Activated CD8-positive, alpha-beta memory T cell treated with anti-CD3 and anti-CD28 coated beads for 1 hour (primary cell): ENCODE data around the gene RBM18.

Experiments used
- DNase-seq, 2 donors: peaks; one replicate each; pipeline ENCODE4 v3.0.0-alpha.2; 2020; ENCODE audit warnings: low read depth in 1 of 2; ENCODE audit errors: extremely low read depth in 1 of 2

The RBM18 gene

DNA sequence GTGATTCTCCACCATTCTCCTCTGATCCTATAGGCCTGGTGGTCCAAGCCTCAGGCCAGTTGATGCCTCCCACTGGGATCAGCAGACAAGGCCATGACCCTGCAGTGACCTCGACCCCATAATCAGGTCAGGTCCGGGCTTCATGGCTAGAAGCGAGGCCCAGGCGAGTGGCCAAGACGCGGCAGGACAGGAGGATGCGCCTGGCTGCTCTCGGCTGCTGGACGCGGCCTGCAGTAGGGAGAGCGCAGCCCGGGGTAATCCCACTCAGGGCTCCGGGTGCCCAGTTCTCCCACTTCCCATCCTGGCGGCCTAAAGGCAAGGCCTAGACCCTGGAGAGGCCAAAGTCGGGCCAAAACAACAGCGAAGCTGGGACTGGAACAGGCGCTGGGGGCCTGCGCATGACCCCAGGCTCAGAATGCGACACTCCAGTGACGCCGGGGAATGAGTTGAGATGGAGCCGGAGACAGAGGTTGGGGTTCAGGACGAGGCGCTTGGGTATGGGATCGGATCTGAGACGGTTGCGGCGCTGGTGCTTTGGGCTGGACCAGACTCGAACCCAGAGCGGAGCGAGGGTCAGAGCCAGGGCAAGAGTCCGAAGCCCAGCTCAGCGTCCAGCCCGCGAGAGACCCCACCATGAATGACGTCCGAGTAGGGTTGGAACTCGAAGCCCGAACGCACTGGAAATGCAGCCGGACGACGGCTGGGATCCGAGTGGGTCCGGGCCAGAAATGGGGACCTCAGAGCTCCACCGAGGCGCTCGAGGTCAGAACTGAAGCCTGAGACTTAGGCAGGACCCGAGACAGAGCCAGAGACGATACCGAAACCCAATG lies 39.1 kb downstream of the RBM18 start:
- no peak for DNase-seq

DNA sequence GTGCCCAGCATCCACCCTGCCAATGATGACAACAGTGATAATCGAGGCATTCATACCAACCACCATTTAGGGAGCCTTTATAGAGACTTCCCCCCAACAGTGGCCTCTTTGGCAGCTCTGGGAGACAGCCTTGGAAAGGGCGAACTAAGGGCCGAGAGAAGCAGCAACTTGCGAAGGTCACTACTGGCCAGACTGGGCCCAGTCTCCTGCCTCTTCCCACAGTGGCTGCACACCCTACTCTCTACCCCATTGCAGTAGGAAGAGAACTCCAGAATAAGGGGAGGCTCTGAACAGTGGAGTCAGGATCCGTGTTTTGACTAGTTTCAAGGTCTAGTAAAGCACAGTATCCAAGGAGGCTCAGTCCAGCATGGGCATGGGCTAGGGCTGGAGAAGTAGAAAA lies 41.2 kb downstream of the RBM18 start:
- no peak for DNase-seq

DNA sequence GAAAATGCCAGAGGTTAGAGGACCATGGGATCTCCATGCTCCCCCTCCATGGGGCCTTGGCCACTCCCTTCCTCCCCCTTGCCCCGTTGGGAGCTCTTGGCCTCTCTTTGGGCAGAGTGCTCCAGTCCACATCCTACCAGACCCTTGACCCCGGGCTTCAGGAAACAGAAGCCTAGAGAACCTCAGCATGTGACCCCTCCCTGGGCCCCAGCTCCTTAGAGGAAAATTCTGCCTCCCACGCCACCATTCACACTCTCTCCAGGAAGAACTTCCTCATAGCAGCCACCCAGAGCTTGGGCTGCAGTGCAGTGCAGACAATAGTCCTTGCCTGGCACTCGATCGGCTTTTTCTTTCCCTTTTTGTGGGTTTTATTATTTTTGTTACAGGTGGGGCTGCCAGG lies 41.8 kb downstream of the RBM18 start:
- DNase-seq: no peak

DNA sequence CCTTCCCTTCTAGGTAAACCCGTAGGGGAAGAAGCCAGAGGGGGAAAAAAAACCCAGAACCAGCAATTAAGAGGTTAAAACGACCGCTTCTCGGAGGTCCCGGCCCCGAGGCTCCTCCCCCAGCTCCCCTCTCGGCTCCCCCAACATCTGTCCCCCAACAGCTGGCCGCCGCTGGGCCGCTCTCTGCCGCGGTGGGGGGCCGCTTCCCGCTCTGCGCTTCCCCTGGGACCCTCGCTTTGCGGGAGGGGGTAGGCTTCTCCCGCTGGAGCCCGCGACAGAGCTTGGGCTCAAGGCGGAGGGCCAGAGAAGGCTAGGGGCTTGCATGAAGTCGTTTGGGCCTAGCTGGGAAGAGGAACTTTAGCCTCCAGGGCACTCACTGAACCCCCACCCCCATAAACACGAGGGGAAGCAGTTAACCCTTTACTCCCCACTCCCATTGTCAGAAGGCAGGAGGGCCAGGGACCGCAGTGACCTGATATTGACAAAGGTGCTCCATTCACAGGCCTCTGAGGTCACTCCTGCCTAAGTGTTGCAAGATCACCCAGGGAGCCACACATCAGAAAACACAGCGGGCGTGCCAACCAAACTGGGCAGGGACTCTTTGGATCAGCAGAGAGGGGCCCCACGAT lies 43.3 kb downstream of the RBM18 start:
- DNase-seq: no peak

DNA sequence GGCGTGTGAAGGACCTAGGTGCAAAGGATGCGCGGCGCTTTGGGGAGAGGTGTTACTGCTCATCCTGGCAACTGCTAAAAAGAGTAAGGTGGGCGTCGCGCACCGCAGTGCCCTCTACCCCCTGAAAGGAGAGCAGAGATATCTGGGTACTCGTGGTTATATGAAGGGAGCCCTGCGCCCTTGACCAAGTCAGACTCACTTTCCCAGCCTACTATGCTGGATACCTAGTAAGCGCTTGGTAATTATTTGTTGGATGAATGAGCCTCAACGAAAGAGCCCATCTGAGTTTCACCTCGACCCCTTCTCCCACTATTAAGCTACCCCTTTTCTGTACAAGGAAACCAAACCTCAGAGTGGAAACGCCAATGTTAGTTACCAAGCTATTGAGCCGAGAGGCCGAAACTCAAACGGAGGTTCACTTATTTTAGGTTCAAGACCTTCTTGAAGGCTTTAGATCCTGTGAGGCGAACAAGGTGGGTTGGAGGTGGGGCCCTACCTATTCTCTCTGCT lies 43.9 kb downstream of the RBM18 start:
- no peak for DNase-seq

DNA sequence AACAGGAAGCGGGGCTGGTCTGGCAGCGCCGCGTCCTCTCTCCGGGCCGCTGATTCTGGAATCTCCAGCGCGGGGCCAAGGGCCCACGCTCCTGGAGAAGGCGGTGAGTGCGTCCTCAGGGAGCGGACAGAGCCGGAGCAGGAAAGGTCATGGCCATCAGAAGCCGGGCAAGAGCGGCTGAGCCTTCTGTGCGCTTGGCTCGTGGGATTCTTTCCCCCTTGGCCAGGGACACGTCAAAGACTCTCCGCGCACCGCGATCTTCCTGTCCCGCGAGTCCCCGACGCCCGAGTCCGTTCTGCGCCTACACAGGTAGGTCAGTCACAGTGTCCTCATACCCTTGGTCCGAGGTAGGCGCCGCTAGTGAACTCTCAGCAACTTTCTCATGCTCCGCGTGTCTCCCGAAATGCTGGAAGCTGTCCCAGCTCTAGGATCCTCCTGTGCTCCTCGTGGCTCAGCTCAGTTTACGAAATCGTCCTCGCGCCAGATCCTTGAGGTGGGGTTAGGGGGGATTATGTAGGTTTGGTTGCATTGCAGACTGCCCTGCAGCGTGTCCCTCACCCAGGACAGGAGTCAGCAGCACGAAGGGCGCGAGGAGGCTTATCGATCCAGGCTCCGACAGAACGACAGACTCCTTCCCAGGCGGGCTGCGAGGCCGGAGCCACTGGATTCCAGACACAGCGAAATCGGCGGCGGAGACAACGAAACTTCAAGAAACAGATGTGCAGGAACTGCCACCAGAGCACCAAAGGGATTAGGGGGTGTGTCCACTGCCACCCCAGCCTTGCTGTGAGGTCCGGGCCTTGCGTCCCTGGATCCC lies 44.6 kb downstream of the RBM18 start:
- DNase-seq: no peak

DNA sequence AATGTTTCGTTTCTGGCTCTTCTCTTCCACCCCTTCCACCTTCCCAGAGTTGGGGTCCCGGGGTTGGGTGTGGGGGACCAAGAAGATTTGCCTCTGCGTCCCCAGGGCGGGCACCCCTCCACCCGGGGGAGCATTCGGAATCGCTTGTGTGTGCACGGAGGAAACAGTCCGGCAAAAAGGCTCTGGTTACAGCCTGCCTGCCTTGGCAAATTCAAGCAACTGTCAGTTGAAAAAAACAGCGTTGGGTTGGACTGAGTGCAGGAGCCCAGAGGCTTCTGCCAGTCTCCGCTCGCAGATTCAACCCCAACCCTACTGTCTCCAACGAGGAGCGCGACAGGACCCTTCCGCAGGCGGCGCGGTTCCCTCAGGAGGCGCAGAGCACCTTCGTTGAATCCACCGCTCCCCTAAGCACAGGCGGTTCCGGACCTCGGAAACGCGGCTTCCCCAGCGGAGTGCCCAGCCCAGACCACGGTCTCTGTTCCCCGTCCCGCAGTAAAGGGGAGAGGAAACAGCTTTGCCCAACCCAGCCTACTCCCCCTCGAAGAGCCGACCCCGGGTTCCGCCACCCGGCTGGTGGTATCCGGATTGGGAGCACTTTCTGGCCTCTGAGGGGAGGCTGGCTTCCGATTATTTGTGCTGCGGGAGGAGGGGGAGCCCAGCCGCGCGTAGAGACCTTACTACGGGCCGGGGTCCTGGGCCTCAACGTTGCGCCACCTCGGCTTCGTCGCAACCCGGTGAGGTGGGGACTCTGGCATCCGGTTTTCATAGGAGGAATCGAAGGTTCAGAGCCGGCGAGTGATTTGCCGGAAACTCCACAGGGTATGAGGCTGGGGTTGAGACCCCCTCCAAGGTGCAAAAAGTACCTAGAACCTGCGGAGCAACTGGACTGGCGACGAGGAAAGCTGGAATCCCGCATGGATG lies 45.4 kb downstream of the RBM18 start:
- DNase-seq: no peak

DNA sequence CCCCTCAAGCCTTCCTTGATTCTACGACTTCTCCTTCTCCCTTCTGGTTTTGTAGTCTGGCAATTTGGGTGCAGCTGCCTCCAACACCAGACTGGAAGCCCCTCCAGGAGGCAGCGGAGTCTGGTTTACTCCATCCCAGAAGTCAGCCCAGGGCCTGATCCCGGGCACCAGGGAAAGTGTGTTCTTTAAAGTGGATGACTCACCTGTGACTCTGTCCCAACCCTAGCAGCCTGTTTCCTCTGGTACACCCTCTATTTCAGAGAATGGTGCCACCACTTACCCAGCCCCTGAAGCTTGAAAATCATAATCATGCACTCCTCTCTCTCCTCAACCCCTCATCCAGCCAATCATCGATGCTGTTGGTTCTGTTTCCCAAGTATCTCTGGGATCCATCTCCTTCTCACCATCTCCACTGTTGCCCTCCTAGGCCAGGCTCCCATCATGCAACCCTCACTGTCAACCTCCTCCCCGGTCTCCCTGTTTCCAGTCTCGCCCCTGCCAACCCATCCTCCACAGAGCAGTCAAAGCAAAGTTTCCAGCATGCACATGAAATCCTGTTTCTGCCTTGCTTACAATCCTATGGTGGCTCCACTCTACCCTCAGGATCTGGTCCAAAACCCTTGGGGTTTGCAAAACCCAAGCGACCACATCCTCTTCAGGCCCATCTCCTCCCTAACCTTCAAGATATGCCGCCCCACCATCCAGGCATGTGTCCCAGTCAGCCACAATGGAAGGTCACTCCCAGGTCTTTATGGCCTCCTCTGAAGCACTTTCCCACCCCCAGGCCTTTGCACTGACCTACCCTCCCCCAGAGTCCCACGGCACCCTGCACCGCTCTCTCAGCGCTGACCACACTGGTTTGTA lies 46.3 kb downstream of the RBM18 start:
- no peak for DNase-seq

DNA sequence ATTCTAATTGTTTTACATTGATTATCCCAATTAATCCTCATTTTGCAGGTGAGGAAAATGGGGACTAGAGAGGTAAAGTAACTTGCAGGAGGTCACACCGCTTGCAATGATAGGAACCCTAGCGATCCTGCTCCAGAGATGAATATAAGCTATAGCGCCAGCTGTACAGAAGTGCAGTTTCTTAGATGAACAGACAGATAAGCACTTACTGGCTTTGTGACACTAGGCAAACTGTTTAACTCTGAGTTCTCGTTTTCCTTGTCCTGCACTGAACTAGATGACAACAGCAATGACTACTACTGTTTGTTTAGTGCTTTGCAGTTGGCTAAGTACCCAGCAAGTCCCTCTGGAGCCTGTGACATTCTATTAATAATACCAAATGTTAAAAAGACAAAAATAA lies 47.0 kb downstream of the RBM18 start:
- no peak for DNase-seq

DNA sequence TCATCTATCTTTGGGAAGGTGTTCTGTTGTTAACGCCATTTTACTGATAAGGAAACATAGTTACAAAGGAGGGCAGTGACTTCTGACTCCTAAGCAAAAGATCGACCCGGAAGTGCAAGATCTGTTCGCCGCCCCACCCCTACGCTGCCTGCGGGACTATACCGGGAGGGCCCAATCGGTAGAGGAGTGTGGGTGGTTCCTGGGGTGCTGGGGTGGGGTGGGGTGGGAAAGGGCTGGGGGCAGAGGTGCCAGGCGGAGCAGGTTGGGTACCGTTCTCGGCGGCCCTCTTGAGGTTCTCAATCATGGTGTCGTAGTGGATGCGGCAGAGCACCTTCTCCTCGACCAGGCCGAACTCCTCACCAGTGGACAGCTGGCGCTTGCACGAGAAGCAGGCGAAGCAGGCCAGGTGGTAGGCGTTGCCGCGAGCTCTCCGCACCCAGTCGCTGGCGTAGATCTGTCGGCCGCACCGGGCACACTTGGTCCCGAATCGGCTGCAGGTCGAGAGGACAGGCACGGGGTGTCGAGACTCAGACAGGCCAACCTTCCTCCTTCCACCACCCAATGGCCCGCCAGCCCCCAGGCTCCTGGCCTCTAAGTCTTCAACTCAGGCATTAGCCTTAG lies 47.7 kb downstream of the RBM18 start:
- DNase-seq: no peak

DNA sequence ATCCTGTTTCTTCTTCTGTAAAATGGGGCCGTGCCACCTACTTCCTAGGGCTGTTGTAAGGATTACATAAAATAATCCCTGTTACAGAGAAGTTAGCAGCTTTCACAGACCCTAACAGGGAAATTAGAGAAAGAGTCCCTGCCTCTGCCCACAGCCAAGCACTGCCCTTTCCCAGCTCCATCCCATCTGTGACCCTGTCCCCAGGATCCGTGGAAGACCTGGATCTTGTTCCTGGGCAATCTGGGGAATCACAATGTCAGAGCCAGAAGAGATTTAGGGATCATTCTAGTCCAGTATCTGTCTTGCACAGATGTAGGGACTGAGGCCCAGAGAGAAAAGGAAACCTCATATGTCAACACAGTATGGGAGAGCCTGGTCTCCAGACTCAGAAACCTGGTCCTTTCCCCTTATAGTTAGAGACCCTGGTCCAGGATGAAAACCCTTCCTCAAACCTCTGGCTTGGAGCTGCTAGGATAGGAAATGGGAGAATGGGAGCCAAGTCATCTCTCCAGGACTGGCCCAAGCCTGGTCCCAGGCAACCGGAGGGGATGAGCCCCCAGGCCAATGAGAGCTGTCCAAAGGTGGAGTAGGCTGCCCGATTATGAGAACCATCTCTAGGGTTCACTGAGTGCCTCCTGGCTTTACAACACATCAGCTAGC lies 48.4 kb downstream of the RBM18 start:
- no peak for DNase-seq

DNA sequence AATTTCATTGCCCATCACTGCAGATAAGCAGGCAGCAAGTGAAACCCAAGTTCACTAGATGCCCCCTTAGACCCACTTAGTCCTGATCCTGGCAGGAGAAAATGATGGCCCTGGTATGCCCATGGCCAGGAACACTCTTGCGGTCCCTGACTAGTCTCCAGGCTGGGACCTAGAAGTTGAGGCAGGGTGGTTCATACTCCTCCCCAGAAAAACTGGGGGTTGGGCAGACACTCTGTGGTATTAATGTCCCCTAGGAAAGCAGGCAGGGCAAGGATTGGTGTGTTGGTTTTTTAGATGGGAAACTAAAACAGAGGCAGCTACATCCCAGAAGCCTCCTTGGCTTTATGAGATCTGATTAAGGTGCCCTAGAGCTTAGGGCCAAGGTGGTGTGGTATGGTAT lies 49.0 kb downstream of the RBM18 start:
- no peak for DNase-seq

DNA sequence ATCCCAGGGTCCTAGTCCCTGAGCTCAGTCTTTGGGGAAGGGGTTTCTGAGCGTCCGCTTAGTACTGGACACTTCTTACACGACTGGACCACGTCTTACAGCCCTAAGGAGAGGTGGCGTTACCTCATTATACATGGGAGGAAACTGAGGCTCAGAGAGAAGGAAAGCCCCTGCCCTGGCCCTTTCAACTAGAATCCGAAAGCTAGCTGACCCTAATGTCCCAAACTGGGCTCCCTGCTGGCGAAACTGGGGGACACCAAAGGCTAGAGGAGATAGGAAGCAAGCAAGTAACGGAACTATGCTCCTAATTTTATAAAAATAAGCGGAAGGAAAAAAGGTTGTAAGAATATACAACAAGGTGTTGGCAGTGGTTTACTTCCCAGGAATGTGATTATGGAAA lies 50.1 kb downstream of the RBM18 start:
- DNase-seq: no peak

DNA sequence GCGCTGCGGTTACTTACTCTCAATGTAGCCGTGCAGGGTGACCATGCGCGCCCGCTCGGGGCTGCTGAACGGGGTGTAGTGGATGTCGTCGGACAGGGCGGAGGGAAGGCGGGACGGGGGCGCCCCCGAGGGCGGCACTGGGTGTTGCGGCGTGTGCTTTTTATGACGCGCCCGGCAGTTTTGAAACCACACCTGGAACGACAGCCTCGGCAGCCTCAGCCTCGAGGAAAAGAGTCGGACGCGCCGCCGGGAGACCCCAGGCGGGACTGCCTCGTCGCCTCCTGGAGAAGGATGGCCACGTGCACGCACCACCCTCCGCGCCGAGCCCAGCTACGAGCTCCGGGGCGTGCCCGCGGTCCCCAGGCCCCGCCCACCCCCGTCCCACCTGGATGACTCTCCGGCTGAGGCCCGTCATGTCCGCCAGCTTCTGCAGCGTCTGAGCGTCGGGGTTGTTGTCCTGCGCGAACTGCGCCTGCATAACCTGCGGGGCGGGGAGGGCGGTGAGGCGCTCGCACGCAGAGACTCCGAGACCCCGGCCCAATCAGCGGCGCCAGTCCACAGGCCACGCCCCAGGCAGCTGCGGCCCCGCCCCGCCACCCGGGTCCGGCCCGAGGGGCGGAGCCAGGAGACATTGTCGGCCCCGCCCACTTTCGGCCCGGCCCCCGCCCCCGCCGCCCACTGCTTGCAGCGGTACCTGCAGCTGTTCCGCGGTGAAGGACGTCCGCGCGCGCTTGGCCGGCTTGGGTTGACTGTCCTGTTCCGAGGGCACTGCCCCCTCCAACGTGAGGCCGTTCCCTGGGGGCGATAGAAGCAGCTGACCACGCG lies 50.8 kb downstream of the RBM18 start:
- peak; percentile 4 to 24 for DNase-seq

DNA sequence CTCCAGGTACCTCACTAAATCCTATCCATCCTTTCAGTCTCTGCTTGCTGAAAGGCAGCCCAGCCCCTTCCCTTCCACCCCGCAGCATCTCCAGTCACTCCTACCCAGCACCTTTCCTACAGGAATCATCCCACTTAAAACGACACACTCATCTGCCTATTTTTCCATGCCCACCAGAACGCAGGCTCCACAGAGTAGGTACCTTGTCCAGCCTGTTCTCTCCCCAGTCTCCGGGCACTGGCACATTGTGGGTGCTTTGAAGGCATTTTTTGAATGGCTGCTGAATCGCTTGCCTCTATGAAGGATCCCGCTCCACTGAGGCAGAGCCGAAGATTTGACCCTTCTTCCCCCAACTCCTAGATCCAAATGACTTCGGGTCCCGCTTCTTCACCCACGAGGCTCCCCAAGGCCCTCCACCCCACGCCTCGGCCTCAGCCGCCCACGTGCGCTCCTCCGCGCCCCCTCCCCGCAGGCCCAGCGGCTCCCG lies 51.5 kb downstream of the RBM18 start:
- DNase-seq: no peak

DNA sequence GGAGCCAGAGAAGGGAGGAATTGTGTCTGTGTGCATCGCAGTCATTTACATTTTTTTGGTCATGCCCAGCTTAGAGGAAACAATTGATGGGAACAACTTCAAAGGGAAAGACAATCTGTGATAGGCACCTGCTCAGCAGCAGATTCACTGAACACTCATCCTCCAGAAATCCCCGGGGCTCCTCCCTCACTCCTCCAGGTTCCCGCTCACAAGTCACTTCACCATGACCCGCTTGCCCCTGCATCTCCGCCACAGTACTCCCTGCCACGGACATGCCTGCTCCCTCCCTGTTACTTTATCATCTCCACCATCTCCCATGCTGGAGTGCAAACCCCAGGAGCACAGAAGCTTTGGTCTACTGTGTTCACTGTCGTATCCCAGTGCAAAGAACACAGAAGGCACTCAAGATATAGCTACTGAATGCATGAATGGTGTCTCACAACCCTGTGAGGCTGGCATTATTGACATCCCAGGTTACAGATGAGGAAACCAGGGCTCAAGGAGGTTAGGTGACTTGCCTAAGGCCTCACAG lies 52.1 kb downstream of the RBM18 start:
- DNase-seq: no peak

DNA sequence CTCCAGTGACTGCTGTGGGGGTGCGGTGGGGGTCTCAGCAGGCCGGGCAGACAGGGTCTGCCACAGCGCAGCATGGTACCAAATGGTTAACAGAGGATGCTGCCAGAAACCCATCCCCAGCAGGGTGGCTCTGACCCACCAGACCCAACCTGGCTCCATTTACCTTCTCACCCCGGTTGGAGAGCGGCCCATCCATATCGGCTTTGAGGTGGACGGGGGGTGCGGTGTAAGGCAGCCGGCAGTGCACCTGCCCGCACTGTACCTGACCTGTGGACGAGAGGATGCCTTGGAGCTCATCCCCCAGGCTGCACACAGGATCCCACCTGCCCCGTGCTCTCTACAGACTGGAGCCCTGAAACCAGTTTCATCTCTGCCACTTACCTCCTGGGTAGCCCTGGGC lies 55.2 kb downstream of the RBM18 start:
- DNase-seq: no peak
